ENCODE data around the gene PROM1. TPM values are rescaled to one million over a fixed set of nuclear protein-coding genes. Genes with fewer than 3 reads are reported as not detected.

Gene PROM1
- total RNA-seq, 1 donor from 2014 or later: 37.0 TPM

DNA sequence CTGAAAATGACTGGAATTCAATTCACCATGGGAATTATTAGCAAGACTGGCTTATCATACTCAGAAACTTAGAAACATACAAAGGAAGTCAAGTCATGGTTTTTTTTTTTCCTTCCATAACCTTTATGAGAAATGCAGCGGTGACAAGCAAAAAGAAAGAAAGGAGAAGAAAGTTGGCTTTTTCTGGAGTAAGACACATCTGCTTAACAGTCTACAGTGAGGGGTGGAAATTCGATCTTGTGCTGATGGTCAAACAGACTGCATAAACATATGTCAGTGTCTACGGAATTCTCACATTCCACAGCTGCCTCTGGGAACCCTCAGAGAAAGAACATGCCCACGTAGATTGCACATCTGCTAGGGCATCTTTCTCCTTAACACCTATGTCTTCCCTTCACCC is 54.6 kb downstream of the PROM1 start:
- no peak for DNase-seq (ENCODE audit: low spot score)

GRCh38 chr4:16027626-16028025 is 56.2 kb downstream of the PROM1 start:
- no peak for DNase-seq (ENCODE audit: low spot score)

GRCh38 chr4:16027114-16027513 is 56.7 kb downstream of the PROM1 start:
- no peak for DNase-seq (ENCODE audit: low spot score)

DNA sequence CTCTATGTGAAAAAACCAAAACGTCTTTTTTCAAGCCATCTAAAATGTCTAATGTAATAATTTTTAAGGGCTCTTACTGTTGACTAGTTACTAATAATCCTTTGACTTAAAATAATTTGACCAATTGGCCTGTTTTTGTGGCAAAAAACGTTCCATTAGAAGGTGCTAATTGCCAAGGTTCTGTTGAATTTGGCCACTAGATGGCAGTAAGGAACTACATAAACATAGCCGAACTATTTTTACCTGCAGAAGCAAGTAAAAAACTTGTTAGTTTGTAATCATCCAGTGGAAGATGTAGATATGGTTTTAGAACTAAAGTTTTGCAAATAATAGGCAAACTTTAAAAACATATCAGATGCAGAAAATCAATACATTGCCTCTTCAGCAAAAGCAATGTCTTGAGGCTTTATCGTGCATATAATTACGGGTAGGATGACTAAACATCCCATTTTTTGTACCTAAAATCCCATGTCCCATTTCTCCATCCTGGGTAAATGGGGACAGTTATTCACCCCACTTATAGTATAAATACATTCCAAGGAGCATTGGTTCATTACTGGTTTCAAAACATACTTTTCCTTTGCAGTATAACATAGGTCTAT is 57.6 kb downstream of the PROM1 start:
- no peak for DNase-seq (ENCODE audit: low spot score)

GRCh38 chr4:16025268-16025667 is 58.6 kb downstream of the PROM1 start:
- no peak for DNase-seq (ENCODE audit: low spot score)

DNA sequence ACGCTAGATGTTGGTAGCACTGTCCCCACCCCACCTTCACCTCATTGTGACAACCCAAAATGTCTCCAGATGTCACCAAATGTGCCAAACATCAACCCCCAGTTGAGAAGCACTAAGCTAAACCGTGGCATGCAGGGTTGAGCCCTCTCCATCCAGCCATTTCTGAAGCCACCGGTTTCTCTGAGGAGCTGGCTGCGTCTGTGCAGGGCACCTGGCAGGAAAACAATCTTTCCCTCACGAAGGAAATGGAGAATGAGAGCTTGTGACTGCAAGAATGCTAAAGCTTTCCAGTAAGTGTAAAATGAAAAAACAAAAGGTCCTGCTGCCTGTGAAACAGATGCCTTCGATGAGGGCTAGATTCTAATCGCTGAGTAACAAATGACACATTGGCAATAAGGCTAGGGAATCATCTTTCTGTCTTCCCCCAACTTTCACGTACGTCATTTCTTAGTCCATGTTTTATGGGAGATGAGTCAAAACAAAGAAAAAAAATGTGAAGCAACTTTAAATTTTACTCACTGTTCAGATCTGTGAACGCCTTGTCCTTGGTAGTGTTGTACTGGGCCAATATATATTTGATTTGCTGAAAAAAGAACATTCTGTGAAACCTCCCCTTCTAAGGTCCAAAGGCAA is 59.9 kb downstream of the PROM1 start:
- no peak for DNase-seq (ENCODE audit: low spot score)

DNA sequence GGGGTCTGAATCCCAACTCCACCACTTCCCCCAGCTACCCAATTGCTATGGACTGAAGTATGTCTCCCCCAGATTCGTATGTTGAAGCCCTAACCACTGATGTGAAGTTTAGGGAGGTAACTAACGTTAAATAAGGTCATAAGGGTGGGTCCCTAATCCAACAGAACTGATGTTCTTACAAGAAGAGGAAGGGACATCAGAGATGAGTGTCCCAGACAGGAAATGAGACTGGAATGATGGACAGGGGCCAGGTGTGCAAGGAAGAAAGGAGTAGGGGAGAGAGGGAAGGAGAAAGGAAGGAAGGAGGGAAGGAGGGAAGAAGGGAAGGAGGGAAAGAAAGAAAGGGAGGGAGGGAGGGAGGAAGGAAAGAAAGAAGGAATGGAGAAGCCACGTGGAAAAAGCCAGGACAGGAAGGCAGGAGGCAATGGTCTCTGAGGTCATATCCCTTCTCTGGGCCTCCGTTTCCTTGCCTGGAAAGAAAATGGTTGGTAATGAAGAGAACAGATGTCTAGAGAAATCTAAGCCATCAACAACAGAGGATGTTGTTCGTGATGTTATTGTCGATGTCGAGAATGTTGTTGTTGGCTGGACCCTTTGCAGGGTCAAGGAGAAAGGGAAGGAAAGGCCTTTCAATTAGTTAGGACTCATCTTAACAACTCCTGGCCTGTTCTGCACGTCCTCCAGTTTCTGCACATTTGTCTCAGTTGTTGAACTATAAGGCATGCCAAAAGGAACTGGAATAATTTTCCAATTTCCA is 61.8 kb downstream of the PROM1 start:
- no peak for DNase-seq (ENCODE audit: low spot score)

DNA sequence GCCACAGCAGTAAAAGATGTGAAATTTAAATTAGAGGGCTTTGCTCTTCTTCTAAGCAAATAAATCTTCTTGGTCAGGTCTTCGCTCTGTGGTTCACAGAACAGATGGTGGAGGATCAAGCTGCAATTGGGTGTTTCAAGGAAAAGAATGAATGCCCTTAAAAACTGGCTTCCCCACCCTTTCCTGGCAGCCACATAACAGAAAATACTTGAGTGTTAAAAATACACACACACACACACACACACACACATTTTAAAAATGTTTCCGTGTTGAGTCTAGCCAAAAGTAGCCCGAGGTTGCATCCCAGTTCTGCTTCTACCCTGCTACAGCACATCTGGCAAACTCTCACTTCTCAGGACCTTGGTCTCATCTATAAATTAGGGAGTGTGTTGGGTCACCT is 64.2 kb downstream of the PROM1 start:
- no peak for DNase-seq (ENCODE audit: low spot score)

DNA sequence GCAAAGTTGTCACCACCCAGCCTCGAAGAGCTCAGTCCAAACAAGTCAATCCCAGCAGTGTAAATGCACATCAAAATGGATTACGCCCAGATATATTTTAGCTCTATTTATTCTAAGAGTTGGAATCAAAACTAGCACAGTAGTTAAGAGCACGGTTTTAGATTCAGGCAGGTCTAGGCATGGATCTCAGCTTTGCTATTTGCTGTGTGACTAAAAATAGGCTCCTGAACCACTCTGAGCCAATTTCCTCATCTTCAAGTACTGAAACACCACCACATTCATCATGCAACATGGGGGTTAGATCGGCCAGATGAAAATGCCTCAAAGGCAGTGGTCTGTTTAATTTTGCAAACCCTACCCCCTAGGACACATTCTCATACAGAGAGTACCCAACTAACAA is 65.0 kb downstream of the PROM1 start:
- no peak for DNase-seq (ENCODE audit: low spot score)

- DNase-seq (ENCODE audit: low spot score): no peak
These were observed 65.7 kb downstream of the PROM1 start for GRCh38 chr4:16018061-16018676.

DNA sequence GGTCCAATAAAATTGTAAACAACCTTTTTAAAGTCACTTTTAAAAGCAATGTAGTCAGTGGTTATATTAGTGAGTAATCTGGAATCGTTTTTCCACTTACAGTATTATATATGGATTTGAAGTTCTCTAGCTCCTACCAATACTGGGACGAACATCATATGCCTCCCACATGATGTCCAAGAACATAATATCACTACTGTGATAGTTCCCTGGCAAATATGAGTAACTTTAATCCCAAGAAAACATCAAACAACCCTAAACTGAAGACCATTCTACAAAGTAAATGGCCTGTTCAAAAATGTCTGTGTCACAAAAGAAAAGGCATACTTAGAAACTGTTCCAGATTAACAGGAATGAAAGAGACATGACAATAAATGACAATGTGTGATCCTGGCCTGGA is 67.3 kb downstream of the PROM1 start:
- DNase-seq (ENCODE audit: low spot score): no peak

DNA sequence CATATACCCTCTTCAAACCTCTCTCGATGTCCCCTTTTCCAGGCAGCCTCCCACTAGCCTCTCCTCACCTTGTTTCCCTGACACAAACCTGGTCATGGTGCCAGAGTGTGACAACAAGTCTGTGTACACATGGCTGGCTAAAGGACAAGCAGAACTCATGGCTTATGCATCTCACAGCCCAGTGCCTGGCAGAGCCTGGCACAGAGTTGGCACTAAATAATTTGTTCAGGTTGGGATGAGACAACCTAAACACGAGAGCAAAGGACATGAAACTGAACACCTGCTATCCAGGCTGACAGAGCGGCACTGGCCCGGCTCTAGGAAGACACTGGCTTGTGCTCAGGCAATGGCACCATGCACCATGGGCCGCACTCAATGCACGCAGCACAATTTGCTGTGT is 72.7 kb downstream of the PROM1 start:
- no peak for DNase-seq (ENCODE audit: low spot score)

DNA sequence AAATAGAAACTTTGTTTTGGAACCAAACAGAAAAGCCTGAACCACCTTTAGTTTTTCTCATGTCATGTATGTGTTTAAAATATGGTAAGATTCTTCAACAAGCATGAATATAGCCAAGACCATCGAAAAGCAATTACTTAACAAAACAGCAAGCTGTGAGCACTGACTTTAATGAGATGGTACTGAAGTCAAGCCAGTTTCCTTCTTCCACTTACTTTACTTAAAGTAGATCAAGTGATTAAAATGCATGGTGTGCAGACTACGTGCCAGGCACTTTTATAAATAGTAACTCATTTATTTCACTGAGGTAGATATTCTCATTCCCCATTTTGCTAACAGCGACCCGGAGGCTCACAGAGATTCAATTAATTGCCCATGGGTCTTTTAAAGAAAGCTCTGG is 74.7 kb downstream of the PROM1 start:
- DNase-seq (ENCODE audit: low spot score): no peak

- no peak for DNase-seq (ENCODE audit: low spot score)
These were observed 76.2 kb downstream of the PROM1 start for GRCh38 chr4:16007471-16008095.

DNA sequence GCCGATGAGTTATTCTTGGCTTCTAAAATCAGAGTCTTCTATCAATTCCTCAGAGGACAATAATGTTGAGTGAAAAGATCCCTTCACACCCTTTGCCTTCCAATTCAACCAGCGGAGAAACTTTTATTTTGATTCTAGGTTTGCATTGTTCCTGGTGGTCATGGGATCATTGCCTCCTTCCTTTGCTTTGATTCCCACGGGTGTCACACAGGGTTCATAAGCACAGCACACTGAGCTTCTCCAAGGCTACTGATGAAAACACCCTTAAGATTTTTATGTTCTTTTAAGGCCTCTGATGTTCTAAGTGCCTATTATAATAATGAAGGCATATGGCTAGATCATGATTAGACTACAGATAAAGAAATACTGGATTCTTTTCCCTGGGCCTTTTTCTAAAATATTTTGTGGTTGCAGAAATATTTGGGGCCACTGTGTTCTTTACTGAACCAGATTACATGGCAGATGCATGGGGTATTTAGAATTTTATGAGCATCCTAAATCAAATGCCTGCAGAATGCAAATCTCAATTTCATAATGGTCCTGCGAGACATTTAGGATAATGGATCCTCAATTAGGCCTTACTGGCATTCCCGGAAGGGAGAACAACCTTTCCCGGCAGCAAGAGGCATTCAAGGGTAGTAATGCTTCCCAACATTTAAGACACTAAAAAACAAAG is 76.9 kb downstream of the PROM1 start:
- no peak for DNase-seq (ENCODE audit: low spot score)

GRCh38 chr4:16005676-16006075 is 78.1 kb downstream of the PROM1 start:
- no peak for DNase-seq (ENCODE audit: low spot score)

DNA sequence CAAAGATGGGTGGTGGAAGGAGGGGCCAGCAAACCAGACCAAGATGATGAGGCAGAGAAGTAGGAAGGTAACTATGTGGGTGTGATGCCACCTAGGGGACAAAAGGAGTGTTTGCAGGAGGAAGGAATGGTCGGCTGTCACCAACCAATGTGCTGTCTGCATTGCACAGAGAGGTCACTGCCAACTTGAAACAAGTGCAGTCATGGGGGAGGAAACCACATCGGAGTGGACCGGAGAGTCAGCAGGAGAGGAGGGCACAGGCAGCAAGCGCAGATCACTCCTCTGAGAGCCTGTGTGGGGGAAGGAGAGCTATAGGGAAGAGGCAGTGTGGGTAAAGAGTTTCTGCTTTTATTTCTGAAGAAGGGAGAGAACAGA is 82.4 kb downstream of the PROM1 start:
- DNase-seq (ENCODE audit: low spot score): peak; percentile 55

- no peak for DNase-seq (ENCODE audit: low spot score)
These were observed 82.9 kb downstream of the PROM1 start for GRCh38 chr4:16000708-16001483.

GRCh38 chr4:15996773-15997172 is 87.0 kb downstream of the PROM1 start:
- DNase-seq (ENCODE audit: low spot score): no peak

GRCh38 chr4:15995826-15996225 is 88.0 kb downstream of the PROM1 start:
- no peak for DNase-seq (ENCODE audit: low spot score)

GRCh38 chr4:15992167-15992485 is 91.7 kb downstream of the PROM1 start:
- DNase-seq (ENCODE audit: low spot score): no peak

Measured in ureter (tissue), 1 donor.